ENCODE results near the gene SORT1.

The SORT1 gene

DNA sequence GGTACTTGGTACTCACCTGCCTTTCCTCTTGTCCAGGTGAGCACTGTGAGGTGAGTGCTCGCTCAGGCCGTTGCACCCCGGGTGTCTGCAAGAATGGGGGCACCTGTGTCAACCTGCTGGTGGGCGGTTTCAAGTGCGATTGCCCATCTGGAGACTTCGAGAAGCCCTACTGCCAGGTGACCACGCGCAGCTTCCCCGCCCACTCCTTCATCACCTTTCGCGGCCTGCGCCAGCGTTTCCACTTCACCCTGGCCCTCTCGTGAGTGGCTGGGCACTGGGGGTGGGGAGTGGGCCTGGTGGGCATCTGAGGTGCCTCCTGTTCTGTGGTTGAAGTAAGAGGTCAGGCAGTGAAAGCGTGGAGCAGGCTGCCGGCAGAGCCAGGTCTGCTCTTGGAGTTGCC, 136.7 kb downstream of the SORT1 start:
- TF ChIP-seq, protein P1, sequence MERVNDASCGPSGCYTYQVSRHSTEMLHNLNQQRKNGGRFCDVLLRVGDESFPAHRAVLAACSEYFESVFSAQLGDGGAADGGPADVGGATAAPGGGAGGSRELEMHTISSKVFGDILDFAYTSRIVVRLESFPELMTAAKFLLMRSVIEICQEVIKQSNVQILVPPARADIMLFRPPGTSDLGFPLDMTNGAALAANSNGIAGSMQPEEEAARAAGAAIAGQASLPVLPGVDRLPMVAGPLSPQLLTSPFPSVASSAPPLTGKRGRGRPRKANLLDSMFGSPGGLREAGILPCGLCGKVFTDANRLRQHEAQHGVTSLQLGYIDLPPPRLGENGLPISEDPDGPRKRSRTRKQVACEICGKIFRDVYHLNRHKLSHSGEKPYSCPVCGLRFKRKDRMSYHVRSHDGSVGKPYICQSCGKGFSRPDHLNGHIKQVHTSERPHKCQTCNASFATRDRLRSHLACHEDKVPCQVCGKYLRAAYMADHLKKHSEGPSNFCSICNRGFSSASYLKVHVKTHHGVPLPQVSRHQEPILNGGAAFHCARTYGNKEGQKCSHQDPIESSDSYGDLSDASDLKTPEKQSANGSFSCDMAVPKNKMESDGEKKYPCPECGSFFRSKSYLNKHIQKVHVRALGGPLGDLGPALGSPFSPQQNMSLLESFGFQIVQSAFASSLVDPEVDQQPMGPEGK (CRISPR knock-in tag; IDR thresholded peaks at IDR 0.05; ENCODE audit: borderline replicate concordance): no peak
- TF ChIP-seq, protein P2, sequence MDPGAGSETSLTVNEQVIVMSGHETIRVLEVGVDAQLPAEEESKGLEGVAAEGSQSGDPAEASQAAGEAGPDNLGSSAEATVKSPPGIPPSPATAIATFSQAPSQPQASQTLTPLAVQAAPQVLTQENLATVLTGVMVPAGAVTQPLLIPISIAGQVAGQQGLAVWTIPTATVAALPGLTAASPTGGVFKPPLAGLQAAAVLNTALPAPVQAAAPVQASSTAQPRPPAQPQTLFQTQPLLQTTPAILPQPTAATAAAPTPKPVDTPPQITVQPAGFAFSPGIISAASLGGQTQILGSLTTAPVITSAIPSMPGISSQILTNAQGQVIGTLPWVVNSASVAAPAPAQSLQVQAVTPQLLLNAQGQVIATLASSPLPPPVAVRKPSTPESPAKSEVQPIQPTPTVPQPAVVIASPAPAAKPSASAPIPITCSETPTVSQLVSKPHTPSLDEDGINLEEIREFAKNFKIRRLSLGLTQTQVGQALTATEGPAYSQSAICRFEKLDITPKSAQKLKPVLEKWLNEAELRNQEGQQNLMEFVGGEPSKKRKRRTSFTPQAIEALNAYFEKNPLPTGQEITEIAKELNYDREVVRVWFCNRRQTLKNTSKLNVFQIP (CRISPR knock-in tag; IDR thresholded peaks at IDR 0.05; ENCODE audit: borderline replicate concordance, low read depth): no peak
- TF ChIP-seq TOX (CRISPR knock-in tag; IDR thresholded peaks at IDR 0.05; ENCODE audit: borderline replicate concordance) (no peak), ZFP3 (CRISPR knock-in tag; IDR thresholded peaks at IDR 0.05) (no peak), RARB (CRISPR knock-in tag; IDR thresholded peaks at IDR 0.05) (no peak), CSDC2 (CRISPR knock-in tag; IDR thresholded peaks at IDR 0.05) (no peak)
- TF ChIP-seq, protein P3, sequence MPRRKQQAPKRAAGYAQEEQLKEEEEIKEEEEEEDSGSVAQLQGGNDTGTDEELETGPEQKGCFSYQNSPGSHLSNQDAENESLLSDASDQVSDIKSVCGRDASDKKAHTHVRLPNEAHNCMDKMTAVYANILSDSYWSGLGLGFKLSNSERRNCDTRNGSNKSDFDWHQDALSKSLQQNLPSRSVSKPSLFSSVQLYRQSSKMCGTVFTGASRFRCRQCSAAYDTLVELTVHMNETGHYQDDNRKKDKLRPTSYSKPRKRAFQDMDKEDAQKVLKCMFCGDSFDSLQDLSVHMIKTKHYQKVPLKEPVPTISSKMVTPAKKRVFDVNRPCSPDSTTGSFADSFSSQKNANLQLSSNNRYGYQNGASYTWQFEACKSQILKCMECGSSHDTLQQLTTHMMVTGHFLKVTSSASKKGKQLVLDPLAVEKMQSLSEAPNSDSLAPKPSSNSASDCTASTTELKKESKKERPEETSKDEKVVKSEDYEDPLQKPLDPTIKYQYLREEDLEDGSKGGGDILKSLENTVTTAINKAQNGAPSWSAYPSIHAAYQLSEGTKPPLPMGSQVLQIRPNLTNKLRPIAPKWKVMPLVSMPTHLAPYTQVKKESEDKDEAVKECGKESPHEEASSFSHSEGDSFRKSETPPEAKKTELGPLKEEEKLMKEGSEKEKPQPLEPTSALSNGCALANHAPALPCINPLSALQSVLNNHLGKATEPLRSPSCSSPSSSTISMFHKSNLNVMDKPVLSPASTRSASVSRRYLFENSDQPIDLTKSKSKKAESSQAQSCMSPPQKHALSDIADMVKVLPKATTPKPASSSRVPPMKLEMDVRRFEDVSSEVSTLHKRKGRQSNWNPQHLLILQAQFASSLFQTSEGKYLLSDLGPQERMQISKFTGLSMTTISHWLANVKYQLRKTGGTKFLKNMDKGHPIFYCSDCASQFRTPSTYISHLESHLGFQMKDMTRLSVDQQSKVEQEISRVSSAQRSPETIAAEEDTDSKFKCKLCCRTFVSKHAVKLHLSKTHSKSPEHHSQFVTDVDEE (CRISPR knock-in tag; IDR thresholded peaks at IDR 0.05): no peak
- TF ChIP-seq, protein P4, sequence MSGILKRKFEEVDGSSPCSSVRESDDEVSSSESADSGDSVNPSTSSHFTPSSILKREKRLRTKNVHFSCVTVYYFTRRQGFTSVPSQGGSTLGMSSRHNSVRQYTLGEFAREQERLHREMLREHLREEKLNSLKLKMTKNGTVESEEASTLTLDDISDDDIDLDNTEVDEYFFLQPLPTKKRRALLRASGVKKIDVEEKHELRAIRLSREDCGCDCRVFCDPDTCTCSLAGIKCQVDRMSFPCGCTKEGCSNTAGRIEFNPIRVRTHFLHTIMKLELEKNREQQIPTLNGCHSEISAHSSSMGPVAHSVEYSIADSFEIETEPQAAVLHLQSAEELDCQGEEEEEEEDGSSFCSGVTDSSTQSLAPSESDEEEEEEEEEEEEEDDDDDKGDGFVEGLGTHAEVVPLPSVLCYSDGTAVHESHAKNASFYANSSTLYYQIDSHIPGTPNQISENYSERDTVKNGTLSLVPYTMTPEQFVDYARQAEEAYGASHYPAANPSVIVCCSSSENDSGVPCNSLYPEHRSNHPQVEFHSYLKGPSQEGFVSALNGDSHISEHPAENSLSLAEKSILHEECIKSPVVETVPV (CRISPR knock-in tag; IDR thresholded peaks at IDR 0.05): no peak
- no peak for ATAC-seq

DNA sequence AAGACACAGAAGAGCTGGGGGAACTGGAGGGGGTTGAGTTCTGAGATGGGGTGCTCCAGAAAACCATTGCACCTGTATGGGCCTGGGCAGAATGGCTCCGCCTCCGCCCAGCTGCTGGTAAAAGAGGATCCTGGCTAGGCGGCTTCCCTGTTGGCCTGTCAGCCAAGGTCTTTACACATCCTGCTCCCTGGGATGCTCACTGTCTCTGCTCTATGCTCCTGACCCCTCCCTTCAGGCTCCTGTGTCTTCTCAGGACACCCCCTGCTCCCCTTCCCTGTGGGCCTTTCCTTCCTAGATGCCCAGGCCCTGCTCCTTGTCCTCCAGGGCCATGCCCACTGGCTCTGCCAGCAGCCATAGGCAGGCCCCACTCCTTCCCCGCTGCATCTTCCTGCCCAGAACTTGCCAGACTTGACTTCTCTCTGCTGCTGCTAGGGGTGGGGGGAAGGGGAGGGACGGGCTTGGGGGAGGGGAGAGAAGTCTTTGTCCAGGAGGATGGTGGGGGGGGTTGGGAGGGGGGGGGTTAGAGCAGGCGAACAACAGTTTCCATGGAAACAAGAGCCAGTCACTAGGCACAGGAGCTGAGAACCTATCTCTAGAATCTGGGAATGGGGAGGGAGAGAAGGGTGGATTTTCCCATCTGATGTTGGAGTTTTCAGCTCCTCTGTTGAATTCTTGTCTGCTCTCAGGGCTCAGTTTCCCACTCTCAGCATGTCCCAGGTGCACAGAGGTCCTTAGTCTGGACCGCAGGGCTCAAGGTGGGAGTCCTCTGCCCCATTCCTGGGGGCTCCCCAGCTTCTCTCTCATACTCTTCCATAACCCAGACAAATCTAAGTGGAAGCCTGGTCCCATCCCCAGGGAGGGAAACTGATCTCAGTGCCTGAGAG, 137.8 kb downstream of the SORT1 start:
- ATAC-seq: no peak
- no peak for TF ChIP-seq ESRRG (CRISPR knock-in tag; IDR thresholded peaks at IDR 0.05)
- no peak for TF ChIP-seq ZFP30 (CRISPR knock-in tag; IDR thresholded peaks at IDR 0.05)
- no peak for TF ChIP-seq TCF4 (CRISPR knock-in tag; IDR thresholded peaks at IDR 0.05; ENCODE audit: borderline replicate concordance)

Measured in SK-N-SH treated with all-trans-retinoic acid at 6 μM for 48 hours (cell line).